Measurements from ENCODE around the gene DLG5. TPM values are rescaled to one million over a fixed set of nuclear protein-coding genes. Genes with fewer than 3 reads are reported as not detected.

DLG5 gene
- total RNA-seq, 1 donor from 2014 or later: 45.3 TPM

DNA sequence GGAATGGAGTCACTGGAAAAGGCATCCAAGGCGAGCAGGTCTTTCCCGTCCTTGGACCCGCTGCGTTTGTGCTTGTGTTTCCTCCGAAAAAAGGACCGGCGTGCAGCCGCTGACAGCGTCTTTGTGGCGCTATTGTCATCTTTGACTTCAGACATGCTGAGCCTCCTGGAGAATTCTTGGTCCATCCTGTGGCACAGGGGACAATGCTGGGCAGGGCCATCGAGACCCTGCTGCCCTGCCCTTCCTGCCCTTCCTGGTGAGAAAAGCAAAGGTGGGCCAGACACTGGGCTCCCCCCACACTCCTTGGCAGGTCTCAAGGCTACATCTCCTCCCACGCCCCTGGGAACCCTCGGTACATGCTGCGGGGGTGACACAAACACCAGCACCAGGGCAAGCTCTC is 120.9 kb downstream of the DLG5 start:
- Histone ChIP-seq H3K4me3 (ENCODE audit: low read depth, low read length) (no peak overlapping the region), H3K27me3 (ENCODE audit: control insufficient read depth, insufficient read depth, low read length) (no peaks in the 10 kb centered on the region), H3K36me3 (ENCODE audit: control insufficient read depth, insufficient read depth, low read length) (peaks cover 31% of the 10 kb centered on the region)
- TF ChIP-seq, protein P1, sequence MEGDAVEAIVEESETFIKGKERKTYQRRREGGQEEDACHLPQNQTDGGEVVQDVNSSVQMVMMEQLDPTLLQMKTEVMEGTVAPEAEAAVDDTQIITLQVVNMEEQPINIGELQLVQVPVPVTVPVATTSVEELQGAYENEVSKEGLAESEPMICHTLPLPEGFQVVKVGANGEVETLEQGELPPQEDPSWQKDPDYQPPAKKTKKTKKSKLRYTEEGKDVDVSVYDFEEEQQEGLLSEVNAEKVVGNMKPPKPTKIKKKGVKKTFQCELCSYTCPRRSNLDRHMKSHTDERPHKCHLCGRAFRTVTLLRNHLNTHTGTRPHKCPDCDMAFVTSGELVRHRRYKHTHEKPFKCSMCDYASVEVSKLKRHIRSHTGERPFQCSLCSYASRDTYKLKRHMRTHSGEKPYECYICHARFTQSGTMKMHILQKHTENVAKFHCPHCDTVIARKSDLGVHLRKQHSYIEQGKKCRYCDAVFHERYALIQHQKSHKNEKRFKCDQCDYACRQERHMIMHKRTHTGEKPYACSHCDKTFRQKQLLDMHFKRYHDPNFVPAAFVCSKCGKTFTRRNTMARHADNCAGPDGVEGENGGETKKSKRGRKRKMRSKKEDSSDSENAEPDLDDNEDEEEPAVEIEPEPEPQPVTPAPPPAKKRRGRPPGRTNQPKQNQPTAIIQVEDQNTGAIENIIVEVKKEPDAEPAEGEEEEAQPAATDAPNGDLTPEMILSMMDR (IDR thresholded peaks at IDR 0.05; ENCODE audit: insufficient read depth, low read length, severe bottlenecking): no peak
- FAIRE-seq: no peak
- DNase-seq (ENCODE audit: low read depth): no peak

DNA sequence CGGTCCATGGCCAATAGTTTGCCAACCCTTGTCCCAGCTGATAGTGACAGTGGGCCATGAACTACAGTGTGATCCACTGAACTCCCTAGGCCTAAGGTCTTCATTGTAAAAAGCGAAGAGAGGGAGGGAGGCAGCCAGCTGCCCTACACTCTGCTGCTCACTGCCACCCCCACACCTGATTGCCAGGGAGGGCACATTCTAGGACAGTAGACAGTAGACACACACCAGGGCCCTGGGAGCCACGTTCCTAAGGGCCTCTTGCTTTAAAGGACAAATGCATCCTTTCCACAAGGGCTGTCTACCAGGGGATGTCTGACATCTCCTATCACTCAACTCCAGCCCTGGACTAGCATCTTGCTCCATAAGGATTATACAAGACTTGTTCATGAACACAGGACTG is 122.2 kb downstream of the DLG5 start:
- TF ChIP-seq, protein P1 (IDR thresholded peaks at IDR 0.05; ENCODE audit: insufficient read depth, low read length, severe bottlenecking): no peak
- Histone ChIP-seq H3K36me3 (ENCODE audit: control insufficient read depth, insufficient read depth, low read length) (peaks cover 33% of the 10 kb centered on the region), H3K4me3 (ENCODE audit: low read depth, low read length) (no peak overlapping the region), H3K27me3 (ENCODE audit: control insufficient read depth, insufficient read depth, low read length) (no peaks in the 10 kb centered on the region)
- FAIRE-seq (peak; percentile 86), DNase-seq (ENCODE audit: low read depth) (no peak)

DNA sequence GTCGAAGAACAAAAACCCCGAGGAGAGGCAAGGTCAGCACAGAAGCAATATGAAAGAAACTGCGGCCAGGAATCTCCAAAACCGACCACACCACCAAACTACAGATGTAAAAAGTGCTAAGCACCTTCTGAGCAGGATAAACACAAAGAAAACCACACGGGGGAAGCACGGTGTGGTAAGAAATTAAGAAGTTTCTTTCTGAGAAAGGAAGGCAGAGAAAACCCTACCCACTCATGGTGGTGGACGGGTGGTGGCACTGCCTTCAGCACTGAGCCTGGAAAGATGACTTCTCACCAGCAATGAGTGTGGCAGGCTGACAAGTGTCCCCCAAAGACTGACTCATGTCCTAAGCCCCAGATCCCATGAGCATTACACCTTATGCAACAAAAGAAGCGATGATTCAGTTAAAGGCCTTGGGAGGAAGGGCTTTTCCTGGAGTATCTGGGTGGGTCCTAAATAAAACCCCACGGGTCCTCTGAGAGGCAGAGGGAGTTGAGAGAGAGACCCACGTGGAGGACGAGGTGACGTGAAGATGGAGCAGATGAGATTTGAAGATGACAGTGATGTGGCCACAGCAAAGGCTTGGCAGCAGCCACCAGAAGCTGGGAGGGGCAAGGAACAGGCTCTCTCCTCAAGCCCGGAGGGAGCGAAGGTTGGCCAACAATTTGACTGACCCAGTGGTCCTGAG is 124.9 kb downstream of the DLG5 start:
- H3K36me3 ChIP-seq (ENCODE audit: control insufficient read depth, insufficient read depth, low read length): peaks cover 33% of the 10 kb centered on the region
- DNase-seq (ENCODE audit: low read depth) (peak; percentile 85), FAIRE-seq (no peak)
- H3K4me3 ChIP-seq (ENCODE audit: low read depth, low read length): no peak overlapping the region
- no peaks in the 10 kb centered on the region for H3K27me3 ChIP-seq (ENCODE audit: control insufficient read depth, insufficient read depth, low read length)
- TF ChIP-seq, protein P1 (IDR thresholded peaks at IDR 0.05; ENCODE audit: insufficient read depth, low read length, severe bottlenecking): no peak

DNA sequence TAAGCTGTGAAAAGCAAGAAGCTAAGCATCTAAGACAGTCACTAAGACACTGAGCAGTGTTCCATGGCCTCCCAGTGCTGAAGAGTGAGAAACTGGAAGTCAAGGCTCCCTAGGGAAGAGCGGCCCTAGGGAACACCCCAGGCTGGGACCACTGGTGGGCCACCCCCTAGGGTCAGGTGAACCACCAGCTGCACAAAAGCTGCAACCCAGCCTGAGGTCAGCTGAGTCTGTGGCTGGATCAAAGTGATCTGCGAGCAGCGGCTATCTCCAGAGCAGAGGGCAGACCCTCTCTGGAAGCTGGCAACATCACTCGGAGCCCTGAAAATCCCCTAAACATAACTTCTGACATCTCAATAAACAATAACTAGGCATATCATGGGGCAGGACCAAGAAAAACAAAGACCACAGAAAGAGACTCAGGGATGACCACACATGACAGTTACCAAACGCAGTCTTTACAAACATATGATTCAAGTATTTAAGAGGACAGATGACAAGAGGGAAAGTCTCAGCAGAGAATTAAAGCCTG is 125.8 kb downstream of the DLG5 start:
- Histone ChIP-seq H3K36me3 (ENCODE audit: control insufficient read depth, insufficient read depth, low read length) (peaks cover 39% of the 10 kb centered on the region), H3K27me3 (ENCODE audit: control insufficient read depth, insufficient read depth, low read length) (no peaks in the 10 kb centered on the region), H3K4me3 (ENCODE audit: low read depth, low read length) (no peak overlapping the region)
- no peak for FAIRE-seq
- DNase-seq (ENCODE audit: low read depth): no peak
- TF ChIP-seq, protein P1 (IDR thresholded peaks at IDR 0.05; ENCODE audit: insufficient read depth, low read length, severe bottlenecking): no peak

DNA sequence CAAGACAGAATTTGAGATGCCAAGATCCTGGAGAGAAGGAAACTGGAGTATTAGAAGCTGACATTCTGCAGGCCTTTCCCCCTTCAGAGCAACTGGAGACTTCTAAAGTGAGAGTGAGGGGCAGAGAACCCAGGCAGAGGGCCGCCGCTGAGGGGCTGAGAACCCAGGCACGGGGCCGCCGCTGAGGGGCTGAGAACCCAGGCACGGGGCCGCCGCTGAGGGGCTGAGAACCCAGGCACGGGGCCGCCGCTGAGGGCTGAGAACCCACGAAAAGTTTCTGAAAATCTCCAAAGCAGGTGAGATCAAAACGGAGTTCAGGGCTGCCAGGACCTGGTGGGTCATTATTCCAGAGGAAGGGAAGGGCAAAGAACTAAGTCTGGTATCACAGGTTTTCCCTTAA is 126.2 kb downstream of the DLG5 start:
- Histone ChIP-seq H3K36me3 (ENCODE audit: control insufficient read depth, insufficient read depth, low read length) (peaks cover 41% of the 10 kb centered on the region), H3K4me3 (ENCODE audit: low read depth, low read length) (no peak overlapping the region), H3K27me3 (ENCODE audit: control insufficient read depth, insufficient read depth, low read length) (no peaks in the 10 kb centered on the region)
- no peak for DNase-seq (ENCODE audit: low read depth)
- TF ChIP-seq, protein P1 (IDR thresholded peaks at IDR 0.05; ENCODE audit: insufficient read depth, low read length, severe bottlenecking): no peak
- no peak for FAIRE-seq

DNA sequence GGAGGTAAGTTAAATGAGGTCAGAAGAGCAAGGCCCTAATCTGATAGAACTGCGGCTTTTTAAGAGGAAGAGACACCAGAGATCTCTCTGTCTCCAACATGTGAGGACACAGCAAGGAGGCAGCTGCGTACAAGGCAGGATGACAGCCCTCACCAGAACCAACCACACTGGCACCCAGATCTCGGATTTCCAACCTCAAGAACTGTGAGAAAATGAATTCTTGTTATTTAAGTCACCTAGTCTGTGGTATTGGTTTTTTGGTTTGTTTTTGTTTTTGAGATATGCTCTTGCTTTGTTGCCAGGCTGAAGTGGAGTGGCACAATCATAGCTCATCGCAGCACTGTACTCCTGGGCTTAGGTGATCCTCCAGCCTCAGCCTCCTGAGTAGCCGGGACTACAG is 127.2 kb downstream of the DLG5 start:
- H3K36me3 ChIP-seq (ENCODE audit: control insufficient read depth, insufficient read depth, low read length): peaks cover 39% of the 10 kb centered on the region
- DNase-seq (ENCODE audit: low read depth): no peak

More for the DNA sequence above, 127.2 kb downstream of the DLG5 start:
- no peak for FAIRE-seq
- H3K27me3 ChIP-seq (ENCODE audit: control insufficient read depth, insufficient read depth, low read length): no peaks in the 10 kb centered on the region
- TF ChIP-seq, protein P1 (IDR thresholded peaks at IDR 0.05; ENCODE audit: insufficient read depth, low read length, severe bottlenecking): no peak
- H3K4me3 ChIP-seq (ENCODE audit: low read depth, low read length): no peak overlapping the region
